BLaER1 treated with 17β-estradiol and CSF1 and Interleukin-3, amounts not matched to agents 10 nM and 100 nM (cell line): ENCODE data around the gene RGS10.

Experiments
- H3K27ac ChIP-seq, 11 experiments: shearing (Covaris generic); formaldehyde crosslinking; 2 replicates each; pipeline ENCODE4 v1.8.1; 2022
- H3K27me3 ChIP-seq, 11 experiments: shearing (Covaris generic); formaldehyde crosslinking; 2 replicates each; pipeline ENCODE4 v1.8.1; 2022
- H3K36me3 ChIP-seq, 11 experiments: shearing (Covaris generic); formaldehyde crosslinking; 2 replicates each; pipeline ENCODE4 v1.8.1; 2022
- H3K4me1 ChIP-seq, 10 experiments: shearing (Covaris generic); formaldehyde crosslinking; 2 replicates each; pipeline ENCODE4 v1.8.1; 2022
- H3K4me2 ChIP-seq, 11 experiments: shearing (Covaris generic); formaldehyde crosslinking; 2 replicates each; pipeline ENCODE4 v1.8.1; 2022
- H3K4me3 ChIP-seq, 10 experiments: shearing (Covaris generic); formaldehyde crosslinking; 2 replicates each; pipeline ENCODE4 v1.8.1; 2022
- H3K9ac ChIP-seq, 11 experiments: shearing (Covaris generic); formaldehyde crosslinking; 2 replicates each; pipeline ENCODE4 v1.8.1; 2022
- H3K9me3 ChIP-seq, 11 experiments: shearing (Covaris generic); formaldehyde crosslinking; replicated peaks in 1 of 11; 2 replicates each; pipeline ENCODE4 v1.8.1; 2022
- H4K20me1 ChIP-seq, 11 experiments: shearing (Covaris generic); formaldehyde crosslinking; 2 replicates each; pipeline ENCODE4 v1.8.1; 2022
- Cebpa-rat ChIP-seq, 11 experiments: shearing (Covaris generic); IDR thresholded peaks; 2 replicates each; pipeline ENCODE4 v1.8.1; 2022

Gene RGS10

DNA sequence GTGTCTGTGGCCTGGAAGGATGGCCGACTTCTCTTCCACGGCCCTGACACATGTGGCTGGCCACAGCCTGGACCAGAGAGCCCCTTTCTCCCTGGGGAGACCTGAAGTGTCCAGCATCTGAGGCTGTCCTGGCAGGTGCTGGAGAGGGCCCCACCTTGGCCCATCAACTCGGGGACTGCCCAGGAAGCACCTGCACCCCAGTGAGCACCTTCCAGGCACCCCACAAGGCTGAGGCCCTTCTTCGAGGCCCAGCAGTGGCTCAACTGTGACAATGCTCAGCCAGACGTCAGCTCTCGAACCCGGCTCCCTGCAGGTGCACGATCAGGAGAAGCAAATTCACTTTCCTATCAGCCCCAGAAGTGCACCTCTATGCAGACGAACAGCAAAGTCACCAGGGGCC is 24.3 kb downstream of the RGS10 start:
- H3K27me3 ChIP-seq = no peaks in the 10 kb centered on the region
- H3K4me2 ChIP-seq = peak overlapping the region; percentile 81 to 99 (median 92)
- H3K36me3 ChIP-seq = peaks cover 4 to 51% (median 24%) of the 10 kb centered on the region in 11 experiments; a peak in 20 of 22 replicates
- H4K20me1 ChIP-seq = peaks cover 0 to 11% (median 0%) of the 10 kb centered on the region in 11 experiments; a peak in 5 of 22 replicates
- TF ChIP-seq Cebpa-rat (IDR thresholded peaks at IDR 0.05) = no peak
- peak overlapping the region; percentile 56 to 83 (median 77) for H3K27ac ChIP-seq
- peaks cover 58 to 75% (median 64%) of the 10 kb centered on the region in 10 experiments for H3K4me1 ChIP-seq
- peak overlapping the region in 7 of 10 experiments; percentile 20 to 42 (median 30); a peak in 6 of 20 replicates for H3K4me3 ChIP-seq
- H3K9ac ChIP-seq = peak overlapping the region; percentile 45 to 82 (median 67)
- no peaks in the 10 kb centered on the region for H3K9me3 ChIP-seq

DNA sequence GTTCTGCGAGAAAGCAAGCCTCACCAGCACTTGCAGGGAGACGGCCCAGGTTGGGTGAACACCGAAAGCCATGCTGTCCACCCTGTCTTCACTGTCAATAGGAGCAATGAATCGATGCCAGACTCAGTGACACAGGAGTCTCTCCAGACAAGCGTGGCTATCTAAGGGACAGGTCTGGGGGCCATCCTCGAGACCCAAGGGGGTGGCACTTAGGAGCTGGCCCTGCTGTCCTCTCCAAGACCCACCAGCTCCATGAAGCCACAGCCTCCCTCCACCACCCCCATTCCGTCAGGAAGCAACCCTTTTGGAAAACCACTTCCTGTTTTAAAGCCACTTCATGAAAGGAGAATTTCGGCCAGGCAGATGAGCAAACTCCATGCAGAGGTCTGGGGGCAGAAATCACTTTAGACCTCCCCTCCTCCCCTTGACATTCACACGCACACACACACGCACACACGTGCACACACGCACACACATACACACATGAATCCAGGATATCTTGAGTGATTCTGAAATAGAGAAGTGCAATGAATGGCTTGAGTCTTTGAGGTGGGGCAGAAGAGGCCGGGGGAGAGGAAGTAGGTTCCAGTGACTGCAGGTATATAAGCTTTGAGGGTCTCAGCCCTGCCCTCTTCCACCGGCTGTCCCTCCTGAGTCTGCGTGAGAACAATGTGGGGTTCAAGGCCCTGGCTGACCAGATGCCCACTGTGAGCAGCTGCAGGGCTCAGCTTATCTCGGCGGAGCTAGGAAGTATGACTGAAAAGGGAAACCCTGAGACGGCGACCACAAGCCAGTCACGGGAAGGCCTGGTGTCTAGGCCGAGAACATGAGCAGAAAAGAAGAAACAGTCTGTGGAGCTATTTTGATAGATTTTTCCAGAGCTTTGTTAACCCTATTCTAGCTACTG is 25.0 kb downstream of the RGS10 start:
- TF ChIP-seq Cebpa-rat (IDR thresholded peaks at IDR 0.05) = no peak
- H3K4me3 ChIP-seq = peak overlapping the region; percentile 20 to 53 (median 42); a peak in 18 of 20 replicates
- peak overlapping the region; percentile 55 to 82 (median 67) for H3K9ac ChIP-seq
- H3K4me1 ChIP-seq = peaks cover 65 to 82% (median 71%) of the 10 kb centered on the region in 10 experiments
- peak overlapping the region; percentile 81 to 99 (median 92) for H3K4me2 ChIP-seq
- no peaks in the 10 kb centered on the region for H3K9me3 ChIP-seq
- H4K20me1 ChIP-seq = peaks cover 0 to 6% (median 0%) of the 10 kb centered on the region in 11 experiments; a peak in 3 of 22 replicates
- no peaks in the 10 kb centered on the region for H3K27me3 ChIP-seq
- H3K27ac ChIP-seq = peak overlapping the region; percentile 56 to 83 (median 77)
- peaks cover 0 to 49% (median 21%) of the 10 kb centered on the region in 11 experiments; a peak in 17 of 22 replicates for H3K36me3 ChIP-seq

DNA sequence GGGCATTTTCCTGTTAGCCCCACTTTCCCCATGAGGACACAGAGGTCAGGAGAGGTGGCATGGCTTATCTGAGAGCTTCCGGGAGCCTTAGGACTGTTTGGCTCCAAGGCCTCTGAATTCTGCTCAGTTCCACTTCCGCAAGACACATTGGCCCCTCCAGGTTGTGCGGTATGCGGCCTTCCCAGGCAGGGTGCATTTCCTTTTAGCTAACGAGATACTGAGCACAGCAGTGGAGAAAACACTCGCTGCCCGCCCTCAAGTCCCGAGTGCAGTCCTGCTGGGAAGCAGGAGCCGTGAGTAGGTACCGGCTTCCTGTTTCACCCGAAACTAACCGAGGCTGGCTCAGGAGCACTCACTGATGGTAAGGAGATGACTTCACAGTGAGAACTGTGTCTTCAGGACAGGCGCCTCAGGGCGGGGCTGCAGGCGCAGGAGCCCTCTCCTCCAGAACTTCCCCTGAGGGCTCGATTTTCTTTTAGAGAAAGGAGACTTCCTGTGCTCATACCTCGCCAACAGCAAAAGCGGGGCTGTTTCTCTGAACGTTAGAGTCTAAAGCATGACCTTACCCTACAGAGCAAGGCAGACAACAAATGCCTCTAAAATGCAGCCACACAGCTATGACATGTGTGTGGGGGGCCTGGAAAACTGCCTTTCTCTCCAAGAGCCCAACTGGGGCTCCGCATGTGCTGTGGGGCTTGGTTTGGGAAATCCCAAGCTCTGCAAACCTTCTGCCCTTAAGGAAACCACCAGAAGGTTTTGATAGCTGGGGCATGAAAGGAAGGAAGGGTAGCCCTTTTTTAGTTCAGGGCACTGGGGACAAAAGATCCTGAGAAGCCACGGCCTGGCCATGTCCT is 25.9 kb downstream of the RGS10 start:
- H3K9ac ChIP-seq = peak overlapping the region; percentile 55 to 82 (median 67)
- H3K27me3 ChIP-seq = no peaks in the 10 kb centered on the region
- H3K4me3 ChIP-seq = peak overlapping the region; percentile 11 to 53 (median 42); a peak in 18 of 20 replicates
- no peaks in the 10 kb centered on the region for H3K9me3 ChIP-seq
- peak overlapping the region; percentile 81 to 99 (median 92) for H3K4me2 ChIP-seq
- peaks cover 0 to 47% (median 13%) of the 10 kb centered on the region in 11 experiments; a peak in 17 of 22 replicates for H3K36me3 ChIP-seq
- peaks cover 0 to 12% (median 0%) of the 10 kb centered on the region in 11 experiments; a peak in 4 of 22 replicates for H4K20me1 ChIP-seq
- H3K4me1 ChIP-seq = peaks cover 69 to 82% (median 75%) of the 10 kb centered on the region in 10 experiments
- H3K27ac ChIP-seq = peak overlapping the region; percentile 56 to 83 (median 77)
- no peak for TF ChIP-seq Cebpa-rat (IDR thresholded peaks at IDR 0.05)

DNA sequence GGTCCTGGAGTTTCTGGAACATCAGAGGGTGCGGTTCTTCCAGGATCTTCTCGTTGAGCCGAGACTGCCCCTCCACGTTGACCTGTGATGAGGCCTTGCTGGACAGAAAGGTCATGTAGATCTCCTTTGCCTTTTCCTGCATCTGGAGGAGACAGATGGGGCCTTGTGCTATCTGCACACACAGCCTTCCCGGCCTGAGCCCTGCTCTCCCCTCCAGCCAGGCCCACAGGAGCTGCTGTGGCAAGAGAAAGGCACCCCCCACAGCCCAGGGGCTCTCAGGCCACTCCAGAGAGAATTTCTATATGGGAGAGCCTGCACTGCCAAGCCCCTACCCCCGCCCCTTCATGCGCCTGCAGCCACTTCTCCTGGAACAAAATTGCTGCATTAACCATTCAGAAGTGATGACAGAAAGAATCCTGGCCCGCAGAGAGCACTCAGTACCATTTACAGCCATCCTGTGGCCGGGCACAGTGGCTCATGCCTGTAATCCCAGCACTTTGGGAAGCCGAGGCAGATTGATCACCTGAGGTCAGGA is 26.9 kb downstream of the RGS10 start:
- Histone ChIP-seq H3K27ac (peak overlapping the region in 10 of 11 experiments; percentile 14 to 83 (median 75); a peak in 14 of 22 replicates), H3K4me1 (peaks cover 78 to 88% (median 81%) of the 10 kb centered on the region in 10 experiments), H3K4me2 (peak overlapping the region; percentile 81 to 99 (median 92)), H3K27me3 (no peaks in the 10 kb centered on the region), H4K20me1 (peaks cover 0 to 14% (median 0%) of the 10 kb centered on the region in 11 experiments; a peak in 4 of 22 replicates), H3K4me3 (peak overlapping the region in 6 of 10 experiments; percentile 28 to 45 (median 42); a peak in 5 of 20 replicates), H3K9me3 (no peaks in the 10 kb centered on the region), H3K9ac (peak overlapping the region in 10 of 11 experiments; percentile 3 to 82 (median 67); a peak in 10 of 22 replicates), H3K36me3 (peaks cover 0 to 52% (median 19%) of the 10 kb centered on the region in 11 experiments; a peak in 17 of 22 replicates)
- TF ChIP-seq Cebpa-rat (IDR thresholded peaks at IDR 0.05) = no peak

DNA sequence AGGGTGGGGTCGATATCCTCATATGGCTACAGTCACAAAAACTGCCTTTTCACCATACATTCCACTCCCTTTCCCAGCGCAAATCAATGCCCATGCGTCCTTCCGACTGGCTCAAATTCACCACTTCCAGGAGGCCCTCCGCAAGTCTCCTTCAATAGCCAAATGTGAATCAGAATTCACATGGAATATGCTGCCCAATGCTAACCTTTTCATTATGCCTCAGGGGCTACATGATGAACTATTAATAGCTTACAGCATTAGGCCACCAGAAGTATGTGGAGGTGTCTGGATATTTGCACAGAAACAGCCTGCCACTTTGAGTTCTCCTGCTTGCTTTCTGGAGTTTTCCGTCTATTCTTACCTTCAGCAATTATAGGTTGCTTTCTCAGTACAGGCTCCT is 27.7 kb downstream of the RGS10 start:
- H3K27ac ChIP-seq = 0 out of 22 replicates have a peak overlapping the region, but pooled peaks of 2 of the 11 experiments have one; percentile 77 to 78
- H3K4me2 ChIP-seq = peak overlapping the region; percentile 81 to 99 (median 92); a peak in 18 of 22 replicates
- TF ChIP-seq Cebpa-rat (IDR thresholded peaks at IDR 0.05) = no peak
- H3K4me3 ChIP-seq = no peak overlapping the region
- no peaks in the 10 kb centered on the region for H3K9me3 ChIP-seq
- H3K9ac ChIP-seq = peak overlapping the region in 2 of 11 experiments; percentile 70 to 72; a peak in 1 of 22 replicates
- H3K27me3 ChIP-seq = no peaks in the 10 kb centered on the region
- H3K36me3 ChIP-seq = peaks cover 0 to 54% (median 23%) of the 10 kb centered on the region in 11 experiments; a peak in 16 of 22 replicates
- peaks cover 74 to 90% (median 84%) of the 10 kb centered on the region in 10 experiments for H3K4me1 ChIP-seq
- peaks cover 0 to 14% (median 0%) of the 10 kb centered on the region in 11 experiments; a peak in 5 of 22 replicates for H4K20me1 ChIP-seq

DNA sequence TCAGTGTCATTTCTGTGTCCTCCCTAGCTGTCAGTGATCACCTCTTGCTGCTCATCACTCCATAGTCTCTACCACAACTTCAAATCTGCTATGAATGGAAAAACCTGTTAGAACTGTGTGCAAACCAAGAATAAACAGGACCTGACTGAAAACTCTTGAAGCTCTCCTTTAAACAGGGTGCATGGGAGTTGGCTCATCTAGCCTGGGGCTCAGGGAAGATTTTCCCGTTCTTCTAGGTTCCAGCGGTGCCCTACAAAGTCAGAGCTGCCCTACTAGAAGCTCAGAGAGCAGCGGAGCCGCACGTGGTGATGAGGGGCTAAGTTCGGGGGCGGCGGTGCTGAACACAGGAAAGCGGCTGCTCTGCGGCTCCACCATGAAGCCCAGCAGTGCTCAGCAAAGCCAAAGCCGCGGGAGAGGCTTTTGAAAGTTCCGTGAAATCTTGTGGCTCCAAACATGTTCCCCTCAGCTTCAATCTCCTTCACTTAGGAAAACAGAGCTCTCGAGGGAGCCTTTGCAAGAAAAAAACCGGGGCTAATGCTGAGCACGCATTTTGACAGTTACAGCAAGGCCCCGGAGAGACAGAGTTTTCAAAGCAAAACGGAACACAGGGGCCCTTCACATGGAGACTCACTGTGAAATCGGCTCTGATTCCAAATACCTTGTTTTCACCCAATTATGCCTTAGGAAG is 30.5 kb downstream of the RGS10 start:
- H3K36me3 ChIP-seq = peaks cover 3 to 77% (median 31%) of the 10 kb centered on the region in 11 experiments; a peak in 16 of 22 replicates
- peaks cover 45 to 67% (median 59%) of the 10 kb centered on the region in 10 experiments for H3K4me1 ChIP-seq
- no peaks in the 10 kb centered on the region for H3K27me3 ChIP-seq
- no peak for TF ChIP-seq Cebpa-rat (IDR thresholded peaks at IDR 0.05)
- peak overlapping the region in 4 of 11 experiments; percentile 1 to 38 (median 8); a peak in 2 of 22 replicates for H3K27ac ChIP-seq
- H4K20me1 ChIP-seq = peaks cover 0 to 12% (median 0%) of the 10 kb centered on the region in 11 experiments; a peak in 3 of 22 replicates
- no peaks in the 10 kb centered on the region for H3K9me3 ChIP-seq
- H3K4me3 ChIP-seq = peak overlapping the region in 3 of 10 experiments; percentile 5 to 18 (median 17); a peak in 1 of 20 replicates
- H3K4me2 ChIP-seq = peak overlapping the region; percentile 63 to 91 (median 77)
- peak overlapping the region in 10 of 11 experiments; percentile 3 to 53 (median 30); a peak in 11 of 22 replicates for H3K9ac ChIP-seq

DNA sequence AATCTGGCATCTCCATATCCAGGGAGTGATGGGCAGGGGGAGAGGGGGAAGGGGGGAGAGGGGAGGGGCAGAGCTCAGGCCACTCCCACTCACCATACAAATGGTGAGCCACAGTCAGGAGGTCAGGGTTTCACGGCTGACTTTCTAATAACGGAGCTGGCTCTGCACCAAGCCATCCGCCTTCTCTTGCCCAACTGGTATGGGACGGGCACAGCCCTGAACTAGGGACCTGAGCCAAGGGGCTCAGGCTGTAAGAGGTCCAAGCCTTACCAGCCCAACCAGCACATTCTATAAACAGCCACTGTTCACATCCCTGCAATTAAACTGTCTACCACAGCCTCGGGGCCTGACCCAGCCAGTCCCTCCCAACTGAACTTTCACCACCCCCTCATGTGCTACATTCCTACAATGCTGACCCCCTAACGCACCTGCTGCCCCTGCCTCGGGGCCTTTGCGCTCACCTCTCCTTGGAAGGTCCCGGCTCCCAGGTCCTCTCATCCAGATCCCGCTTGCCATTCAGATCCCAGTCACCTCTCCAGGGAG is 32.5 kb downstream of the RGS10 start:
- no peaks in the 10 kb centered on the region for H3K9me3 ChIP-seq
- H3K9ac ChIP-seq = no peak overlapping the region
- H4K20me1 ChIP-seq = peaks cover 0 to 13% (median 0%) of the 10 kb centered on the region in 11 experiments; a peak in 2 of 22 replicates
- no peaks in the 10 kb centered on the region for H3K27me3 ChIP-seq
- H3K27ac ChIP-seq = no peak overlapping the region
- H3K36me3 ChIP-seq = peaks cover 6 to 89% (median 33%) of the 10 kb centered on the region in 11 experiments; a peak in 16 of 22 replicates
- peak overlapping the region in 3 of 11 experiments; percentile 69 to 91 (median 80); a peak in 1 of 22 replicates for H3K4me2 ChIP-seq
- TF ChIP-seq Cebpa-rat (IDR thresholded peaks at IDR 0.05) = no peak
- no peak overlapping the region for H3K4me3 ChIP-seq
- H3K4me1 ChIP-seq = peaks cover 25 to 47% (median 39%) of the 10 kb centered on the region in 10 experiments
